IMR-90 (cell line): Measurements from ENCODE around the gene GNA15. TPM values are rescaled to one million over a fixed set of nuclear protein-coding genes. Genes with fewer than 3 reads are reported as not detected.
"Not testable (repeated sequence)": the region's sequence is repeated elsewhere in the genome, so short reads cannot be mapped to it uniquely, and the experiment has no call there.

Experiments
- ATAC-seq: fragments of 200-7000 bp; cut with Tn5 transposase; 2 replicates; pipeline ENCODE4 v1.9.1; 2020; ENCODE audit warnings: low read depth, mild to moderate bottlenecking, moderate library complexity
- BruUV-seq: library from RNA; stranded (reverse); fragments of 400-500 nt; replicated peaks from 2 replicates; lab custom pipeline; 2021; lab: Mats Ljungman, UMichigan
- CTCF ChIA-PET: fragments of 300-600 bp; formaldehyde crosslinking; extraction: SDS; loops from one replicate; lab custom pipeline; 2021; ENCODE audit warnings: antibody characterized with exemption; lab: Yijun Ruan, JAX
- POLR2A ChIA-PET: fragments of 300-600 bp; sonication (Branson Sonifier 250); formaldehyde crosslinking; loops from one replicate; lab custom pipeline; 2022; ENCODE audit warnings: antibody characterized with exemption; ENCODE audit not compliant: unreplicated experiment; lab: Charles Lee
- DNase-seq: peaks from one replicate; pipeline ENCODE4 v3.0.0; 2013
- H2AFZ ChIP-seq: replicated peaks from 2 replicates; pipeline ENCODE3; 2013; ENCODE audit warnings: low read length, mild to moderate bottlenecking; ENCODE audit not compliant: poor library complexity
- H2AK5ac ChIP-seq: 2 replicates; pipeline ENCODE4 v1.6.1; 2013; ENCODE audit warnings: low read depth, low read length, inconsistent platforms
- H2AK9ac ChIP-seq: replicated peaks from 2 replicates; pipeline ENCODE3; 2013; ENCODE audit warnings: mild to moderate bottlenecking, low read depth, low read length, moderate library complexity; ENCODE audit not compliant: poor library complexity
- H2BK120ac ChIP-seq: 2 replicates; pipeline ENCODE4 v1.6.1; 2013; ENCODE audit warnings: low read depth, low read length, inconsistent platforms
- H2BK15ac ChIP-seq: 3 replicates; pipeline ENCODE4 v1.6.1; 2013; ENCODE audit warnings: low read depth, low read length, inconsistent platforms
- H2BK20ac ChIP-seq: 2 replicates; pipeline ENCODE4 v1.6.1; 2013; ENCODE audit warnings: low read depth, mild to moderate bottlenecking, inconsistent platforms, low read length, moderate library complexity
- H2BK5ac ChIP-seq: 2 replicates; pipeline ENCODE4 v1.6.1; 2013; ENCODE audit warnings: mild to moderate bottlenecking, low read depth, low read length, inconsistent platforms; ENCODE audit not compliant: poor library complexity, severe bottlenecking
- H3K14ac ChIP-seq: replicated peaks from 2 replicates; pipeline ENCODE4 v1.6.1; 2013; ENCODE audit warnings: low read depth, low read length, inconsistent platforms
- H3K18ac ChIP-seq: 2 replicates; pipeline ENCODE4 v1.6.1; 2013; ENCODE audit warnings: low read depth, low read length, control low read depth
- H3K23ac ChIP-seq: 2 replicates; pipeline ENCODE4 v1.6.1; 2013; ENCODE audit warnings: low read depth, low read length, inconsistent platforms
- H3K27ac ChIP-seq: 2 replicates; pipeline ENCODE4 v1.5.1; 2013; ENCODE audit warnings: mild to moderate bottlenecking, control low read depth, low read length; ENCODE audit not compliant: insufficient read depth
- H3K27me3 ChIP-seq: 2 replicates; pipeline ENCODE4 v1.6.1; 2013; ENCODE audit warnings: low read length; ENCODE audit not compliant: control insufficient read depth, insufficient read depth
- H3K36me3 ChIP-seq: 2 replicates; pipeline ENCODE4 v1.6.1; 2013; ENCODE audit warnings: low read length, mixed read lengths; ENCODE audit not compliant: control insufficient read depth, insufficient read depth
- H3K4ac ChIP-seq: 2 replicates; pipeline ENCODE4 v1.6.1; 2013; ENCODE audit warnings: low read depth, low read length, inconsistent platforms
- H3K4me1 ChIP-seq: 2 replicates; pipeline ENCODE4 v1.6.1; 2013; ENCODE audit warnings: low read length, mixed read lengths; ENCODE audit not compliant: control insufficient read depth, insufficient read depth
- H3K4me2 ChIP-seq: 2 replicates; pipeline ENCODE4 v1.6.1; 2013; ENCODE audit warnings: low read depth, mild to moderate bottlenecking, control low read depth, low read length, moderate library complexity
- H3K4me3 ChIP-seq: 2 replicates; pipeline ENCODE4 v1.5.1; 2013; ENCODE audit warnings: low read depth, mild to moderate bottlenecking, control low read depth, low read length, moderate library complexity; ENCODE audit not compliant: insufficient read depth
- H3K56ac ChIP-seq: 2 replicates; pipeline ENCODE4 v1.6.1; 2013; ENCODE audit warnings: low read length, inconsistent platforms; ENCODE audit not compliant: insufficient read depth; ENCODE audit errors: extremely low read depth
- H3K79me1 ChIP-seq, 2 experiments: 2 replicates each; pipeline ENCODE4 v1.6.1; 2013; ENCODE audit warnings: low read length in 2 of 2, inconsistent platforms in 1 of 2, low read depth in 1 of 2
- H3K9ac ChIP-seq: 2 replicates; pipeline ENCODE4 v1.6.1; 2013; ENCODE audit warnings: low read depth, low read length, control low read depth
- H3K9me1 ChIP-seq: 2 replicates; pipeline ENCODE4 v1.6.1; 2013; ENCODE audit warnings: low read length, inconsistent platforms; ENCODE audit not compliant: insufficient read depth
- H3K9me3 ChIP-seq: 2 replicates; pipeline ENCODE4 v1.6.1; 2013; ENCODE audit warnings: low read length; ENCODE audit not compliant: control insufficient read depth, insufficient read depth
- H4K20me1 ChIP-seq: 2 replicates; pipeline ENCODE4 v1.6.1; 2013; ENCODE audit warnings: low read length, inconsistent platforms; ENCODE audit not compliant: insufficient read depth
- H4K5ac ChIP-seq: 2 replicates; pipeline ENCODE4 v1.6.1; 2013; ENCODE audit warnings: mild to moderate bottlenecking, low read depth, low read length, control low read depth
- H4K8ac ChIP-seq, 2 experiments: 2 replicates each; pipeline ENCODE4 v1.6.1; 2013; ENCODE audit warnings: low read depth in 2 of 2, low read length in 2 of 2, control low read depth in 1 of 2, inconsistent platforms in 1 of 2
- H4K91ac ChIP-seq: 2 replicates; pipeline ENCODE4 v1.6.1; 2013; ENCODE audit warnings: low read depth, low read length, inconsistent platforms; ENCODE audit not compliant: insufficient read depth
- CEBPB ChIP-seq: IDR thresholded peaks from 2 replicates; pipeline ENCODE4 v1.6.1; 2012; ENCODE audit warnings: low read depth, low read length, improper control_type of control experiment
- MAFK ChIP-seq: IDR thresholded peaks from 2 replicates; pipeline ENCODE4 v1.6.1; 2012; ENCODE audit warnings: low read depth, low read length, improper control_type of control experiment
- MAZ ChIP-seq: IDR thresholded peaks from 2 replicates; pipeline ENCODE4 v1.6.1; 2012; ENCODE audit warnings: low read depth, mild to moderate bottlenecking, low read length, improper control_type of control experiment, moderate library complexity, borderline replicate concordance
- SMC3 ChIP-seq: fragments of 150-350 bp; IDR thresholded peaks from 2 replicates; pipeline ENCODE4 v1.6.1; 2016; ENCODE audit warnings: low read depth, mild to moderate bottlenecking, antibody characterized with exemption, low read length, moderate library complexity
- WGBS, 2 experiments: methylation state at CpG; one replicate each; pipeline versions ENCODE4 v1.1.5 to v1.1.7; 2013; ENCODE audit warnings: missing lambda C conversion rate in 2 of 2; ENCODE audit not compliant: insufficient read length in 1 of 2; ENCODE audit errors: extremely low coverage in 2 of 2; 5-methylcytosine and 5-hydroxymethylcytosine counted together
- dilution Hi-C: fragments of 300-500 bp; cut with HindIII; formaldehyde crosslinking; loops from one replicate; pipeline ENCODE4 v1.14.3; 2018; ENCODE audit warnings: low sequenced_read_pairs; ENCODE audit not compliant: unreplicated experiment
- in situ Hi-C: fragments of 300-500 bp; cut with MboI; formaldehyde crosslinking; loops from 3 replicates; pipeline ENCODE4 v1.14.3; 2019; ENCODE audit warnings: low sequenced_read_pairs, inconsistent platforms, mixed read lengths
- intact Hi-C: fragments of 100-400 bp; cut with micrococcal nuclease; formaldehyde crosslinking; loops from 2 replicates; pipeline ENCODE4 v1.10.0; 2022
- polyA plus RNA-seq, 3 experiments: library from polyadenylated mRNA; depleted of rRNA; stranded (reverse); fragments of >200 nt; gene quantifications; 2 replicates each; pipeline ENCODE4 v1.2.3, GENCODE V29; 2012; ENCODE audit warnings: low replicate concordance in 1 of 3
- total RNA-seq: library from RNA; depleted of rRNA; stranded (reverse); fragments of >200 nt; gene quantifications from 2 replicates; pipeline ENCODE4 v1.2.3, GENCODE V29; 2012

The GNA15 gene
- total and polyA plus RNA-seq, 2 of the 4 experiments (the other 2 are of a cell fraction), result 0.18 TPM; not detected in 1

- Histone ChIP-seq H3K27ac (no peak overlapping the region), H3K27me3 (no peaks in the 10 kb centered on the region; the same call in 1 of the 2 replicates), H2BK5ac (no peak overlapping the region), H3K9ac (no peak overlapping the region), H4K8ac (no peak overlapping the region), H2AFZ (no peak overlapping the region), H2BK120ac (no peak overlapping the region), H4K5ac (no peak overlapping the region), H3K36me3 (no peaks in the 10 kb centered on the region), H3K4ac (no peak overlapping the region), H3K23ac (no peak overlapping the region), H3K14ac (no peak overlapping the region), H3K4me3 (no peak overlapping the region), H3K79me1 (peaks cover 0 to 4% of the 10 kb centered on the region in 2 experiments; a peak in 1 of 4 replicates), H2AK5ac (no peak overlapping the region; the same call in 1 of the 2 replicates), H2BK20ac (no peak overlapping the region), H4K91ac (no peak overlapping the region), H2AK9ac (no peak overlapping the region), H3K9me3 (no peaks in the 10 kb centered on the region), H3K56ac (no peak overlapping the region), H3K9me1 (peaks cover 5% of the 10 kb centered on the region; the same call in 1 of the 2 replicates), H2BK15ac (no peak overlapping the region), H3K18ac (no peak overlapping the region), H4K20me1 (no peaks in the 10 kb centered on the region), H3K4me2 (no peak overlapping the region), H3K4me1 (peaks cover 7% of the 10 kb centered on the region)
- DNase-seq (no peak), ATAC-seq (no peak; the same call in 1 of the 2 replicates)
- CTCF ChIA-PET, result no interaction called here
- TF ChIP-seq MAZ, result no peak
- no peak for TF ChIP-seq SMC3
- TF ChIP-seq CEBPB, result no peak
- TF ChIP-seq MAFK, result no peak
- no TSS peak for BruUV-seq
- in situ Hi-C loops (no loop called here), dilution Hi-C loops (no loop called here), intact Hi-C loops (no loop called here)
- 71% methylated on average over 15 of the region's 15 CpGs; no CpG with 5 or more reads in 1 of the 2 experiments for WGBS, 2 experiments
- POLR2A ChIA-PET, result no interaction called here
Measured at GRCh38 chr19:3171894-3172672, 36.2 kb downstream of the GNA15 start.

GRCh38 chr19:3172673-3173000 lies 36.8 kb downstream of the GNA15 start:
- H4K5ac ChIP-seq, POLR2A ChIA-PET, H3K4me2 ChIP-seq, H3K27me3 ChIP-seq, H3K4ac ChIP-seq, H3K23ac ChIP-seq, H2BK15ac ChIP-seq, CTCF ChIA-PET, BruUV-seq, H3K9me3 ChIP-seq, H4K8ac ChIP-seq, in situ Hi-C loops, H2BK120ac ChIP-seq, H3K36me3 ChIP-seq, H3K18ac ChIP-seq, H2AK9ac ChIP-seq, H3K79me1 ChIP-seq, H4K91ac ChIP-seq, ATAC-seq, H3K9ac ChIP-seq, H2BK5ac ChIP-seq, H2AFZ ChIP-seq, intact Hi-C loops, H3K4me3 ChIP-seq, H2AK5ac ChIP-seq, H3K9me1 ChIP-seq, H3K27ac ChIP-seq, H3K56ac ChIP-seq, H4K20me1 ChIP-seq, dilution Hi-C loops, H2BK20ac ChIP-seq, DNase-seq, H3K14ac ChIP-seq: not testable (repeated sequence)
- peaks cover 11% of the 10 kb centered on the region for H3K4me1 ChIP-seq
- 84% methylated on average over 6 of the region's 6 CpGs; no CpG with 5 or more reads in 1 of the 2 experiments for WGBS, 2 experiments
